NCI-H1436 (cell line): ENCODE measurements around the gene MT1X.
"Not testable (repeated sequence)": the region's sequence is repeated elsewhere in the genome, so short reads cannot be mapped to it uniquely, and the experiment has no call there.

Experiments used
- DNase-seq: peaks from one replicate; lab custom pipeline; 2025; lab: John Stamatoyannopoulos, UW

MT1X gene

GRCh38 chr16:56657555-56658326 lies 24.5 kb upstream of the MT1X start, which contains the start of gene MT1F:
TSS of gene MT1F (plus strand) at chr16:56657959. CDS start at chr16:56658059, 100 bp downstream.
- DNase-seq, result peak; percentile 54

DNA sequence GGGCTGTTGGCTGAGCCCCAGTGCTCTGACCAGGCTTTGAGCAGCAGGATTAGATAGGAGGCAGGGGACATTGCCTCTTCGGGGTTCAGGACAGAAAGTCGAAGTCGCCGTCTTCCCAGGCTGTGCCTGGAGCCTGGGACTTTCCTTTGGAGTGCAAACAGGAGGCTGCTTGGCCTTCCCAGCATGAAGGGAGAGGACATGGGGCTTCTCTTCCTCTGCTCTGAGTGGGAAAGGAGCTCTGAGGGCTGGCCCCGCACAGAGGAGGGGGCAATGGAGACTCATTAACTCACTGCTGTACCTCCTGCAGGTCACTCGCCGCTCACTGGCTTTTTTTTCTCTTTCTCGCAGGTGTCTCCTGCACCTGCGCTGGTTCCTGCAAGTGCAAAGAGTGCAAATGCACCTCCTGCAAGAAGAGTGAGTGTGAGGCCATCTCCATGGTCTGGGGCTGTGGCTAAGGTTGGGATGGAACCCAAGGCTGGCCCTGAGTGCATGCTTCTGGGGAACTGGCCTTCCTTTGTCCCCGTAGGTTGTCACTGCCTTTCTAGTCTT lies 23.9 kb upstream of the MT1X start:
- DNase-seq, result no peak

GRCh38 chr16:56662357-56663354 lies 19.6 kb upstream of the MT1X start:
- DNase-seq, result peak; percentile 14

GRCh38 chr16:56664506-56664905 lies 17.8 kb upstream of the MT1X start:
- DNase-seq, result no peak

- not testable (repeated sequence) for DNase-seq
These were observed 16.7 kb upstream of the MT1X start for GRCh38 chr16:56665286-56666261.

DNA sequence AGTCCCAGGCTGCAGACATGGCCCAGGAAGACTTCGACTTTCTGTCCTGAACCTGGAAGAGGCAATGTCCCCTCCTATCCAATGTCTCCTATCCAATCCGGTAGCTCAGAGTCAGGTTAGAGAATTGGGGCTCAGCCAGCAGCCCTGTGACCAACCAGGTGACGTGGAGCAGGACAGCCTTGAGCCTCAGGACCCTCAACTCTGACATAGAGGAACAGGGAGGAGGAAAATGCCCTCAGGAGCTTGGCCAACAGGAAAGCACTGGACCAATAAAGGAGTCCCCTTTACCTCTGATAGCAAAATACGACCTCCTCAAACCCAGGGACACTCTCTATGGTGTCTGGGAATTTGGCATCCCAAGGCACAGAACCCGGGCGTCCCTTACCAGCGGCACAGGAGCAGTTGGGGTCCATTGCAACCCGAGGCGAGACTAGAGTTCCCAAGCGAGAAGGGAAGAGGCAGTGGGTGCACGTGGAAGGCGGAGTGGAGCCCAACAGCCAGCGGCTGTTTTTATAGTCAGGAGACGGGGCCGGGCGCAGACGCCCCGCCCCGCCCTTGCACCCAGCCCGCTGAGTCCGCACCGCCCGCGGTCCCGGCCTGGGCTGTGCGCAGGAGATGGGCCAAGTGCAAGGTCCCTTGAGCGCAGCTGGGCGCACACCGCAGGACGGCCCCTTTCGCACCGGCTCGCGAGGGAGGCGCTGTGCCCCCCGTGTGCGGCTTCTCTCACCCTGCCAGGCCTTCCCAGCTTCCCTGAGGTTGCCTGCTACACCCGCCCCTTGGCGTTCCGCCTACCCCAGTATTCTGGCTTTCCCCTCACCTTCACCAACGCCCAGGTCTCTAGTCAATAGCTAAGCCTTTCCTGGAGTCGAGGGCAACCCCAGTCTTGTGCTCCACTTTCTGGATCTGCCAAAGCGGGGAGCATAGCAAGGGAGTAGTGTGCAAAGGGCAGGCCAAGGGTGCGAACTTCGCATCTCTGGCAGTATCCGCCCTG lies 14.4 kb upstream of the MT1X start, which contains the start of gene MT1G:
TSS of gene MT1G (minus strand) at position 485 of the 991 bp plus-strand sequence. CDS start at position 413, 72 bp downstream.
- DNase-seq, result peak; percentile 28

GRCh38 chr16:56669005-56669839 lies 13.0 kb upstream of the MT1X start, which contains the start of gene MT1H:
TSS of gene MT1H (plus strand) at chr16:56669814. CDS start at chr16:56669885, 71 bp downstream.
- DNase-seq, result no peak

DNA sequence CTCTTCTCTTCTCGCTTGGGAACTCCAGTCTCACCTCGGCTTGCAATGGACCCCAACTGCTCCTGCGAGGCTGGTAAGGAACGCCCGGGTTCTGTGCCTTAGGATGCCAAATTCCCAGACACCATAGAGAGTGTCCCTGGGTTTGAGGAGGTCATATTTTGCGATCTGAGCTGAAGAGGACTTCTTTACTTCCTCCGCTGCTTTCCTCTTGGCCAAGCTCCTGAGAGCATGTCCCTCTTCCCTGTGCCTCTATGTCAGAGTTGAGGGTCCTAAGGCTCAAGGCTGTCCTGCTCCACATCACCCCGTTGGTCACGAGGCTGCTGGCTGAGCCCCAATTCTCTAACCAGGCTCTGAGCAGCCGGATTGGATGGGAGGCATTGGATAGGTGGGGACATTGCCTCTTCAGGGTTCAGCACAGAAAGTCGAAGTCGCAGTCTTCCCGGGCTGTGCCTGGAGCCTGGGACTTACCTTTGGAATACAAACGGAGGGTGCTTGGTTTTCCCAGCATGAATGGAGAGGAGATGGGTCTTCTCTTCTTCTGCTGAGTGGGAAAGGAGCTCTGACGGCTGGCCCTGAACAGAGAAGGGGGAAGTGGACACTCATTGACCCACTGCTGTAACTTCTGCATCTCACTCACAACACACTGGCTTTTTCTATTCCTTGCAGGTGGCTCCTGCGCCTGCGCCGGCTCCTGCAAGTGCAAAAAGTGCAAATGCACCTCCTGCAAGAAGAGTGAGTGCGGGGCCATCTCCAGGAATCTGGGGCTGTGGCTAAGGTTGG lies 12.2 kb upstream of the MT1X start:
- DNase-seq, result no peak

DNA sequence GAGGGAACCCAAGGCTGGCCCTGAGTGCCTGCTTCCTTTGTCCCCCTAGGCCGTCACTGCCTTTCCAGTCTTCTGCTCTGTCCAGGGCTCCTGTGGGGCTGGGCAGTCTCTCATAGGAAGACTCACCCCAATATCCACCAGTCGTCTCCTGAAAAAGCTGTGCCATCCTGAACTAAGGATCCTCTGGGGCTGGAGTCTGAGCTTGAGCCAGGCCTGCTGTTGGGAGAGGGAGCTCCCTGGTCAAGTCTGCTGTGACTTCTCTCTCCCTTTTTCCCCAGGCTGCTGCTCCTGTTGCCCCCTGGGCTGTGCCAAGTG lies 11.7 kb upstream of the MT1X start:
- DNase-seq, result no peak

DNA sequence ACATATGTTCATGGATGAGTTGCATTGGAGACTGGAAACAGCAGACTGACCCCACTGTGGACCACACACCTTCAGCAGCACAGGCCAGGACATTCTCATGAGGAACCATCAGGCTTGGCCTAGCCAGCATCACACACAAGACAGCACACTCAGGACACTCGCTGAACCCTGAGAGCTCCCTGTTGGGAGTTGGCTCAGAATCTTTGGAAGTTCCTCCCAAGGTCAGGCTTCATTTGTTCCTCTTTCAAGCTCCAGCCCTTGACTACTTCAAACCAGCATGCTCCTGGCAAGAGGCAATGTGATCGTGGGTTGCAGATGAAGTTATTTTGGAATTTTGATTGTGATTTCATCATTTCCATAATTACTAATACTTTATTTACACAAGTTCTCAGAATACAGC lies 10.6 kb upstream of the MT1X start:
- not testable (repeated sequence) for DNase-seq

- DNase-seq, result not testable (repeated sequence)
These were observed 10.1 kb upstream of the MT1X start for GRCh38 chr16:56672171-56672570.

DNA sequence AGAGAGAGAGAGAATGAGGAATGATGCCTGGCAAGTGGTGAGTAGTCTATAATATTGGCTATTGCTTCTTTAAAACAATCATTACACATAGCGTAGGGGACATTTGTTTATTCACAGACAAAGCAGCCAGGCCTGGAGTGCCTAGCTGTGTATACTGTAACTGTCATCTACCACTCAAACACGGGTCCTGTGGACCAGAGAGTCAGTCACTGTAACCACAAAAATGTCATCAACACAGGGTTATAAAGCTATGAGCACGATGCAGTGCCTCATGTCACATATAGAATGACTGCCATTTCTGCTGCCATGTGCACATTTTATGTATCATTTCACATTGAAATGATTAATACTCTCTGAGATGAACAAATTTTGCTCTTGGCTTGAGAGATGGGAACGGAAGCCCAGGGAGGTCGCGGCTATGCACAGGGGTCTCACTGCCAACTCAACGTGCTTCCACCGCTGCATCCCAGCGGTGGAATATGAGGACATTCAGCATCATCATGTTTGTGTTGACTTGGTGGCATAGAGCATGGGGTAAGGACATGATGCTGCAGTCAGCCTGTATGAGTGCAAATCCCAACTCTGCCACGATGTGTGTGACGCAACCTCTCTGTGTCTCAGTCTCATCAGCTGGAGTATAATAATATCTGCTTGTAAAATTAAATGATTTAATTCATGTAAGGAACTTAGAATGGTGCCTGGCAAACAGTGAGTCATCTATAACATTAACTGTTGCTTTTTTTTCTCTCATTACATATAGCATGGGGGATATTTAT lies 9.3 kb upstream of the MT1X start:
- no peak for DNase-seq

- no peak for DNase-seq
These were observed 8.3 kb upstream of the MT1X start for GRCh38 chr16:56673921-56674320.

DNA sequence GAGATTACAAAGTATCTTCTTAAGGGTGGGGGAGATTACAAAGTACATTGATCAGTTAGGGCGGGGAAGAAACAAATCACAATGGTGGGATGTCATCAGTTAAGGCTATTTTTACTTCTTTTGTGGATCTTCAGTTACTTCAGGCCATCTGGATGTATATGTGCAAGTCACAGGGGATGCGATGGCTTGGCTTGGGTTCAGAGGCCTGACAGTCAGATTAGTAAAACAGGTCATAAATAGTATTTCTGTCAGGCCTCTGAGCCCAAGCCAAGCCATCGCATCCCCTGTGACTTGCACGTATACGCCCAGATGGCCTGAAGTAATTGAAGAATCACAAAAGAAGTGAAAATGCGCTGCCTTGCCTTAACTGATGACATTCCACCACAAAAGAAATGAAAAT lies 7.7 kb upstream of the MT1X start:
- not testable (repeated sequence) for DNase-seq

DNA sequence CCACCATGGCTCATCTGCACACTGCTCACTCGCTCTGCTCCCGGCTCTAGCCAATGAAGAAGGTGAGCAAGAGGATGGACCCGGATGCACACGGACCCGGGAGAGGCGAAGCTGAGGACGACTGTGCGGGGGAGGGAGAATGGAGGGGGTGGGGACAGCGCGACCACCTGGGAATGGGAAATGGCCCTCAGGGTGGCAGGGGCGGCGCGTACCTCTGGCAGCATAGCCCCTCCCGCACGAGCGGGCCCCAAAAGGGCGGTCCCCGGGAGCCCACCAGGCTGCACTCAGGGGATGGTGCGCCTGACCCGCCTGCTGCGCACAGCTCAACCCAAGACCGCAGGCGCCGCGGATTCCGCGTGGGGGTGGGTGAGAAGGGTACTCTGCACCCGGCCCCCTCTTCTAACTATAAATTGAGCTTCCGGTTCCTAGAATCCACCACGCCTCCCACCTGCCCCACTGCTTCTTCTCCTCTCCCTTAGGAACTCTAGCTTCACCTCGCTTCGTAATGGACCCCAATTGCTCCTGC lies 6.5 kb upstream of the MT1X start:
- DNase-seq, result no peak

- no peak for DNase-seq
These were observed 4.8 kb upstream of the MT1X start for GRCh38 chr16:56677474-56677873.

DNA sequence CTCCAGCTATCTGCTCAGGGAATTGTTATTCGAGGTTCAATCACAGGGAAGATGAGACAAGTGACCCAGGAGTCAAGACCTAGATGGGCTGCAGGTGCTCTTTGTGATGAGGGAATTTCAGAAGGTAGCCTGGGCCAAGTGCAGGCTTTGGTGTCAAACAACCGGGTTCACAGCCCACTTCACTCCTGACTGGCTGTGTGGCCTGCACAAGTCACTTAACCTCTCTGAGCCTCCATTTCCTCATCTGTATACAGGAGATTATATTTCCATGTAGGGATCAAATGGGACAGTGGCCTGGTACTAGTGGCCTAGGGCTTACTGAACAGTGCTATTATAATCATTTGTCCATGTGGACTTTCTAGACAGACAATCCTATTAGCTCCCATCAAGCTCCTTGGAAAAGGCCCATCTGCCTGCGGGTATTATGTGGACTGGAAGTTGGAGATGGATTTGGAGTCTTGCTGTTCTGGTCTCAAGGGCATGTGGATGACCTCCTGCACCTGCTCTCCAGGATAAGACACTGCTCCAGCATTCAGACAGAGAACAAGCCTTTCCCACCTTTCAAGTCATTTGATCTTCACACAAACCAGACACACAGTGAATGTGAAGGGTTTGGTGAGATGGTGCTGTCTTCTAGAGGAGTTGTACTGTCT lies 3.1 kb upstream of the MT1X start:
- DNase-seq, result no peak
